H1 (cell line): ENCODE results near the gene KCTD16. TPM values are rescaled to one million over a fixed set of nuclear protein-coding genes. Genes with fewer than 3 reads are reported as not detected.

Experiments used
- CTCF ChIA-PET: fragments of 300-600 bp; sonication (Branson Sonifier 250); formaldehyde crosslinking; loops from one replicate; lab custom pipeline; 2021; ENCODE audit not compliant: partially characterized antibody; lab: Charles Lee
- POLR2A ChIA-PET: fragments of 300-600 bp; sonication (Branson Sonifier 250); formaldehyde crosslinking; loops from one replicate; lab custom pipeline; 2021; ENCODE audit warnings: inconsistent platforms; ENCODE audit not compliant: partially characterized antibody; lab: Charles Lee
- DNase-seq, 2 experiments: peaks; one replicate each; pipeline versions ENCODE4 v3.0.0 to v3.0.0-alpha.2; 2010 to 2022; ENCODE audit warnings: low spot score in 2 of 2, low read depth in 1 of 2, mixed read lengths in 1 of 2
- FAIRE-seq: peaks from 2 replicates; lab custom pipeline; 2011; peaks lifted over from hg19 to GRCh38; lab: Jason Lieb, UNC
- H2AFZ ChIP-seq: 2 replicates; pipeline ENCODE4 v1.8.1; 2012; ENCODE audit warnings: low read length, inconsistent platforms
- H2AK5ac ChIP-seq: 2 replicates; pipeline ENCODE4 v1.6.1; 2013; ENCODE audit warnings: low read depth, low read length
- H2BK120ac ChIP-seq: replicated peaks from 2 replicates; pipeline ENCODE3; 2013; ENCODE audit warnings: low read depth, low read length, inconsistent platforms
- H2BK12ac ChIP-seq: 2 replicates; pipeline ENCODE4 v1.6.1; 2013; ENCODE audit warnings: low read depth, low read length
- H2BK15ac ChIP-seq: 2 replicates; pipeline ENCODE4 v1.6.1; 2013; ENCODE audit warnings: low read length
- H2BK20ac ChIP-seq: 2 replicates; pipeline ENCODE4 v1.6.1; 2013; ENCODE audit warnings: low read length
- H2BK5ac ChIP-seq: 2 replicates; pipeline ENCODE4 v1.6.1; 2013; ENCODE audit warnings: low read depth, low read length
- H3K14ac ChIP-seq: 2 replicates; pipeline ENCODE4 v1.6.1; 2013; ENCODE audit warnings: inconsistent platforms; ENCODE audit not compliant: insufficient read length
- H3K18ac ChIP-seq: 2 replicates; pipeline ENCODE4 v1.6.1; 2013; ENCODE audit warnings: low read length; ENCODE audit errors: extremely low read depth
- H3K23ac ChIP-seq: 2 replicates; pipeline ENCODE4 v1.6.1; 2013; ENCODE audit warnings: inconsistent platforms; ENCODE audit not compliant: insufficient read length
- H3K23me2 ChIP-seq: 2 replicates; pipeline ENCODE4 v1.6.1; 2013; ENCODE audit warnings: low read depth, low read length
- H3K27ac ChIP-seq: 2 replicates; pipeline ENCODE4 v1.6.1; 2011; ENCODE audit warnings: low read depth, low read length, inconsistent platforms
- H3K27me3 ChIP-seq, 4 experiments: replicated peaks in 1 of 4; 1 replicate in 1 of 4; 2 replicates in 3 of 4; pipeline versions ENCODE4 v1.6.1 to v1.8.1; 2011 to 2013; ENCODE audit warnings: low read length in 3 of 4, mild to moderate bottlenecking in 3 of 4, inconsistent platforms in 2 of 4, mixed read lengths in 2 of 4, moderate library complexity in 1 of 4; ENCODE audit not compliant: control insufficient read depth in 3 of 4, insufficient read depth in 3 of 4; ENCODE audit errors: extremely low read depth in 1 of 4
- H3K36me3 ChIP-seq, 4 experiments: 2 replicates each; pipeline versions ENCODE4 v1.6.1 to v1.8.1; 2011 to 2013; ENCODE audit warnings: mild to moderate bottlenecking in 4 of 4, low read length in 3 of 4, moderate library complexity in 2 of 4, control low read depth in 1 of 4, inconsistent platforms in 1 of 4; ENCODE audit not compliant: insufficient read depth in 4 of 4, control insufficient read depth in 2 of 4
- H3K4ac ChIP-seq: replicated peaks from 2 replicates; pipeline ENCODE3; 2013; ENCODE audit warnings: low read length, low read depth, mixed read lengths, inconsistent platforms; ENCODE audit not compliant: insufficient read length
- H3K4me1 ChIP-seq, 4 experiments: replicated peaks in 1 of 4; 1 replicate in 1 of 4; 2 replicates in 3 of 4; pipeline versions ENCODE4 v1.6.1 to v1.8.1; 2011 to 2013; ENCODE audit warnings: low read length in 3 of 4, inconsistent platforms in 2 of 4, mixed read lengths in 1 of 4; ENCODE audit not compliant: insufficient read depth in 4 of 4, control insufficient read depth in 3 of 4
- H3K4me2 ChIP-seq, 2 experiments: 2 replicates each; pipeline versions ENCODE4 v1.6.1 to v1.8.1; 2011 to 2013; ENCODE audit warnings: low read depth in 2 of 2, low read length in 2 of 2, control low read depth in 1 of 2, inconsistent platforms in 1 of 2, mild to moderate bottlenecking in 1 of 2; ENCODE audit not compliant: insufficient read depth in 1 of 2
- H3K4me3 ChIP-seq, 4 experiments: fragments of 200-600, 300-600 bp in 1 of 4; sonication (generic), shearing (Covaris generic), sonication (Bioruptor Twin) in 1 of 4; 2 replicates each; pipeline versions ENCODE4 v1.5.1 to v1.8.1; 2011 to 2016; ENCODE audit warnings: low read length in 4 of 4, low read depth in 3 of 4, control low read depth in 2 of 4, inconsistent platforms in 2 of 4, mild to moderate bottlenecking in 2 of 4, mixed read lengths in 1 of 4, moderate library complexity in 1 of 4; ENCODE audit not compliant: insufficient read depth in 2 of 4; ENCODE audit errors: extremely low read depth in 1 of 4
- H3K56ac ChIP-seq: replicated peaks from 2 replicates; pipeline ENCODE3; 2013; ENCODE audit warnings: low read depth, mild to moderate bottlenecking, mixed read lengths, low read length, inconsistent platforms; ENCODE audit not compliant: insufficient read length
- H3K79me1 ChIP-seq: 2 replicates; pipeline ENCODE4 v1.6.1; 2013; ENCODE audit warnings: low read depth, low read length, control low read depth
- H3K79me2 ChIP-seq, 2 experiments: 2 replicates each; pipeline versions ENCODE4 v1.6.1 to v1.8.1; 2012 to 2013; ENCODE audit warnings: low read length in 2 of 2, mild to moderate bottlenecking in 2 of 2, inconsistent platforms in 1 of 2; ENCODE audit not compliant: insufficient read depth in 2 of 2, control insufficient read depth in 1 of 2
- H3K9ac ChIP-seq, 4 experiments: replicated peaks in 1 of 4; 1 replicate in 1 of 4; 2 replicates in 3 of 4; pipeline versions ENCODE4 v1.6.1 to v1.8.1; 2011 to 2013; ENCODE audit warnings: low read depth in 3 of 4, low read length in 3 of 4, control low read depth in 2 of 4, mild to moderate bottlenecking in 2 of 4, moderate library complexity in 2 of 4, inconsistent platforms in 1 of 4; ENCODE audit errors: extremely low read depth in 1 of 4
- H3K9me3 ChIP-seq, 2 experiments: 2 replicates each; pipeline versions ENCODE4 v1.6.1 to v1.8.1; 2012 to 2013; ENCODE audit warnings: mild to moderate bottlenecking in 2 of 2, moderate library complexity in 2 of 2, control low read depth in 1 of 2, inconsistent platforms in 1 of 2, low read depth in 1 of 2, low read length in 1 of 2, mixed read lengths in 1 of 2; ENCODE audit not compliant: insufficient read depth in 2 of 2
- H4K20me1 ChIP-seq, 2 experiments: replicated peaks in 1 of 2; 2 replicates each; pipeline versions ENCODE3 to v1.8.1; 2011 to 2013; ENCODE audit warnings: inconsistent platforms in 2 of 2, low read length in 2 of 2, mild to moderate bottlenecking in 1 of 2; ENCODE audit not compliant: insufficient read depth in 2 of 2, control insufficient read depth in 1 of 2
- H4K5ac ChIP-seq: 2 replicates; pipeline ENCODE4 v1.6.1; 2013; ENCODE audit warnings: low read length, low read depth, mixed read lengths, inconsistent platforms; ENCODE audit not compliant: insufficient read length
- H4K8ac ChIP-seq: 2 replicates; pipeline ENCODE4 v1.8.0; 2013; ENCODE audit warnings: mild to moderate bottlenecking, moderate library complexity, low read length, inconsistent platforms; ENCODE audit not compliant: insufficient read depth; ENCODE audit errors: extremely low read depth
- H4K91ac ChIP-seq: replicated peaks from 2 replicates; pipeline ENCODE3; 2013; ENCODE audit warnings: low read length, mixed read lengths, inconsistent platforms; ENCODE audit not compliant: insufficient read length
- EGR1 ChIP-seq: IDR thresholded peaks from 2 replicates; pipeline ENCODE4 v1.6.1; 2011; ENCODE audit warnings: low read depth, low read length, borderline replicate concordance
- KDM4A ChIP-seq: IDR thresholded peaks from one replicate; pipeline ENCODE4 v1.7.1; 2012; ENCODE audit warnings: low read depth, mild to moderate bottlenecking, moderate library complexity, low read length, inconsistent platforms; ENCODE audit not compliant: severe bottlenecking
- POU5F1 ChIP-seq: IDR thresholded peaks from 2 replicates; pipeline ENCODE4 v1.6.1; 2011; ENCODE audit warnings: low read depth, mild to moderate bottlenecking, low read length, moderate library complexity
- TBP ChIP-seq: IDR thresholded peaks from 2 replicates; pipeline ENCODE4 v1.6.1; 2011; ENCODE audit warnings: low read depth, low read length, improper control_type of control experiment
- WGBS, 2 experiments: shearing (Covaris generic) in 1 of 2; methylation state at CpG; one replicate each; pipeline versions ENCODE4 v1.1.6 to v1.1.7; 2013 to 2015; ENCODE audit warnings: low lambda C conversion rate in 2 of 2, mixed read lengths in 2 of 2, inconsistent platforms in 1 of 2, low coverage in 1 of 2, missing lambda C conversion rate in 1 of 2; ENCODE audit not compliant: insufficient replicate concordance in 2 of 2, insufficient coverage in 1 of 2, insufficient read length in 1 of 2; ENCODE audit errors: extremely low coverage in 1 of 2, missing lambda C conversion rate in 1 of 2; 5-methylcytosine and 5-hydroxymethylcytosine counted together
- polyA plus RNA-seq, 7 experiments: library from polyadenylated mRNA; depleted of rRNA in 3 of 7; stranded (reverse) in 5 of 7; unstranded in 2 of 7; fragments of >200 nt in 5 of 7; fragments of 200-250 nt in 2 of 7; gene quantifications; 1 replicate in 5 of 7; 2 replicates in 1 of 7; 4 replicates in 1 of 7; pipeline versions ENCODE4 v1.2.1 to v1.2.3, GENCODE V29; 2011 to 2013; ENCODE audit warnings: missing spikeins in 2 of 7, mixed read lengths in 2 of 7
- total RNA-seq: library from RNA; stranded (reverse); fragmentation: NEBNext Ultra II Directional; extraction: Animal tissue kit (Norgen Biotek cat#: 25700); gene quantifications from 2 replicates; pipeline ENCODE4 v1.2.1, GENCODE V29; 2021

Gene KCTD16
- total and polyA plus RNA-seq, 2 of the 8 experiments (the other 6 are each of a cell fraction or from before 2014, with no cell fraction given), result 0.03 to 0.24 TPM

DNA sequence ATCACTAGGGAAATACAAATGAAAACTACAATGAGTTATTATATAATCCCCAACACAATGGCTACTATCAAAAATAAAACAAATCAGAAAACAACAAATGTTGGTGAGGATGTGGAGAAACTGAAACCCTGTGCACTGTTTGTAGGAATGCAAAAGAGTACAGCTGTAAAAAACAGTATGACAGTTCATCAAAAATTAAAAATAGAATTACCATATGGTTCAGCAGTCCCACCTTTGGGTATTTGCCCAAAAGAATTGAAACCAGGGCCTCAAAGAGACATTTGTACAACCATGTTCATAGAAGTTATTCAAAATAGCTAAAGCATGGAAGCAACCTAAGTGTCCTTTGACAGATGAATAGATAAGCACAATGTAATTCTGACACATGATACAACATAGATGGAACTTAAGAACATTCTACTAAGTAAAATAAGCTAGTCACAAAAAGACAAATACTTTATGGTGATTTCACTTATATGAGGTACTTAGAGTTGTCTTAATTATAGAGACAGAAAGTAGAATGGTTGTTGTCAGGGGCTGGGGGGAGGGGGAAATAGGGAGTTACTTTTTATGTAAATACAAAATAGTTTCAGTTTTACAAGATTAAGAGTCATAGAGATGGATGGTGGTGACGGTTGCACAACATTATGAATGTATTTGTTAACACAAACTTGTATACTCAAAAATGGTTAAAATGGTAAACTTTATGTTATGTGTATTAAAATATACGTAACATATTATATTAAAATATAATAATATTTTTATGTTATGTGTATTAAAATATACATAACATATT, 102.8 kb downstream of the KCTD16 start:
- no peaks in the 10 kb centered on the region for H3K79me2 ChIP-seq
- TF ChIP-seq EGR1 (no peak), TBP (no peak), KDM4A (no peak), POU5F1 (no peak)
- TF ChIP-seq, all 59 proteins: peak for 0
- Histone ChIP-seq H4K8ac (no peak overlapping the region), H3K4ac (no peak overlapping the region), H3K56ac (no peak overlapping the region), H2BK5ac (no peak overlapping the region), H3K18ac (no peak overlapping the region), H3K27ac (no peak overlapping the region), H2BK12ac (no peak overlapping the region), H2BK120ac (no peak overlapping the region), H2AK5ac (no peak overlapping the region), H3K23ac (no peak overlapping the region), H3K23me2 (no peaks in the 10 kb centered on the region), H3K79me1 (no peaks in the 10 kb centered on the region), H4K91ac (no peak overlapping the region), H3K4me1 (peaks cover 0 to 4% (median 2%) of the 10 kb centered on the region in 4 experiments; a peak in 3 of 7 replicates), H3K4me2 (no peak overlapping the region), H2BK15ac (no peak overlapping the region), H4K5ac (no peak overlapping the region), H3K27me3 (no peaks in the 10 kb centered on the region), H3K14ac (no peak overlapping the region), H3K4me3 (no peak overlapping the region), H2AFZ (no peak overlapping the region), H3K9ac (no peak overlapping the region), H2BK20ac (no peak overlapping the region), H3K36me3 (no peaks in the 10 kb centered on the region), H4K20me1 (no peaks in the 10 kb centered on the region), H3K9me3 (no peaks in the 10 kb centered on the region)
- DNase-seq (no peak), FAIRE-seq (no peak)
- POLR2A ChIA-PET, result no interaction called here
- CTCF ChIA-PET, result no interaction called here
- 89% methylated on average over 2 of the region's 2 CpGs; no CpG with 5 or more reads in 1 of the 2 experiments for WGBS, 2 experiments
